Pancreas (tissue), 10 donors: ENCODE measurements around the gene RAI14. TPM values are rescaled to one million over a fixed set of nuclear protein-coding genes. Genes with fewer than 3 reads are reported as not detected.
A peak's percentile ranks its signal among the peaks of the same experiment; 100 is the strongest.

Source experiments
- ATAC-seq, 4 donors: fragments of 200-7000 bp; cut with Tn5 transposase; one replicate each; pipeline versions ENCODE4 v1.8.0 to v1.9.1; 2020; ENCODE audit warnings: mild to moderate bottlenecking in 4 of 4, moderate library complexity in 4 of 4
- DNase-seq, 6 donors: peaks; one replicate each; pipeline ENCODE4 v3.0.0-alpha.2; 2020
- FAIRE-seq: peaks from 2 replicates; lab custom pipeline; 2012; peaks lifted over from hg19 to GRCh38; lab: Jason Lieb, UNC
- H3K27ac ChIP-seq, 4 donors: fragments of 200-600 bp; sonication (generic); 1 replicate in 3 of 4; 2 replicates in 1 of 4; pipeline versions ENCODE4 v1.5.0 to v1.8.0; 2020
- H3K27me3 ChIP-seq, 4 donors: fragments of 200-600 bp; one replicate each; pipeline ENCODE4 v1.8.0; 2021
- H3K36me3 ChIP-seq, 3 donors: fragments of 200-600 bp; sonication (generic) in 1 of 3; one replicate each; pipeline versions ENCODE4 v1.5.0 to v1.8.0; 2020 to 2021
- H3K4me1 ChIP-seq, 3 donors: fragments of 200-600 bp; one replicate each; pipeline ENCODE4 v1.8.0; 2021
- H3K4me3 ChIP-seq, 4 donors: fragments of 200-600 bp; sonication (generic) in 2 of 4; one replicate each; pipeline versions ENCODE4 v1.5.0 to v1.8.0; 2020 to 2021
- H3K9me3 ChIP-seq, 4 donors: fragments of 200-600 bp; one replicate each; pipeline ENCODE4 v1.8.0; 2021
- WGBS, 2 donors: extraction: QIAGEN DNeasy Blood & Tissue Kit; methylation state at CpG; one replicate each; pipeline ENCODE4 v1.1.7; 2013; 5-methylcytosine and 5-hydroxymethylcytosine counted together
- intact Hi-C, 3 donors: fragments of 100-400 bp; cut with DNase I; formaldehyde crosslinking; loops; one replicate each; pipeline versions ENCODE4 v1.11.1 to v1.14.2; 2022
- polyA plus RNA-seq, 2 donors: library from polyadenylated mRNA; stranded (reverse); fragments of 200-250 nt; gene quantifications; one replicate each; pipeline ENCODE4 v1.2.3, GENCODE V29; 2013
- total RNA-seq, 6 donors: library from RNA; stranded (reverse); fragmentation: NEBNext Ultra II Directional in 4 of 6; extraction: Animal tissue kit (Norgen Biotek cat#: 25700) in 4 of 6; gene quantifications; one replicate each; pipeline versions ENCODE4 v1.2.1 to v1.2.4, GENCODE V29; 2021 to 2023
- TF ChIP-seq, protein P1 (sequence below), 4 donors: fragments of 200-600 bp; sonication (generic) in 3 of 4; IDR thresholded peaks; one replicate each; pipeline versions ENCODE4 v1.5.0 to v1.8.0; 2021; ENCODE audit warnings: antibody characterized with exemption in 4 of 4
- donor health status: healthy with polysubstance abuse.
- donor health status: DM: no; HTN: no; CAD: no; lungs with moderate emphysema.
- donor health status: DM: no; HTN: no; CAD: no.
- donor health status: control.
- donor health status: control.
- donor health status: Bipolar disorder and iron deficiency.
- donor health status: DM: yes; HTN: yes; CAD: no.
- donor health status: DM: no; HTN: no; CAD: no.
- donor health status: DM: no; HTN: no; CAD: no.
- donor health status: DM: yes; HTN: yes; CAD: no.

RAI14 gene
- total and polyA plus RNA-seq, 8 donors = 5.4 to 25.1 (median 14.9) TPM

DNA sequence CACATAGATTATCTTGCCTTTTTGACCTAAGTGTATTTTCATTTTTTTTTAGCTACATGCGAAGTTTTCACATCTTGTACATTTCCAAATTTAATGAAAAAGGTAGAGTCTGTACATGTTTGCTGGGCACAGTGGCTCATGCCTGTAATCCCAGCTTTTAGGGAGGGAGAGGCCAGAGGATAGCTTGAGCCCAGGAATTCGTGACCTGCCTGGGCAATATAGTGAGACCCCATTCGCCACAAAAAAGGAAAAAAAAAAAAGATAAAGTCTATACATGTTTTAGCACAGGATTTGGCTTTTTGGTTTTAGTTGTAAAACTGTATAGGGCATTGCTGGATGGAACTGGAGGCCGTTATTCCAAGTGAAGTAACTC lies 28.8 kb downstream of the RAI14 start:
- no peaks in the 10 kb centered on the region for H3K27me3 ChIP-seq
- H3K27ac ChIP-seq = peak overlapping the region in 1 of 4 donors; percentile 34
- no peak for FAIRE-seq
- no peak for DNase-seq
- no peak for ATAC-seq
- no peaks in the 10 kb centered on the region for H3K36me3 ChIP-seq
- H3K4me1 ChIP-seq = peaks cover 10 to 40% (median 17%) of the 10 kb centered on the region in 3 donors
- 94% methylated on average over 4 of the region's 4 CpGs for WGBS, 2 donors
- TF ChIP-seq, protein P1, sequence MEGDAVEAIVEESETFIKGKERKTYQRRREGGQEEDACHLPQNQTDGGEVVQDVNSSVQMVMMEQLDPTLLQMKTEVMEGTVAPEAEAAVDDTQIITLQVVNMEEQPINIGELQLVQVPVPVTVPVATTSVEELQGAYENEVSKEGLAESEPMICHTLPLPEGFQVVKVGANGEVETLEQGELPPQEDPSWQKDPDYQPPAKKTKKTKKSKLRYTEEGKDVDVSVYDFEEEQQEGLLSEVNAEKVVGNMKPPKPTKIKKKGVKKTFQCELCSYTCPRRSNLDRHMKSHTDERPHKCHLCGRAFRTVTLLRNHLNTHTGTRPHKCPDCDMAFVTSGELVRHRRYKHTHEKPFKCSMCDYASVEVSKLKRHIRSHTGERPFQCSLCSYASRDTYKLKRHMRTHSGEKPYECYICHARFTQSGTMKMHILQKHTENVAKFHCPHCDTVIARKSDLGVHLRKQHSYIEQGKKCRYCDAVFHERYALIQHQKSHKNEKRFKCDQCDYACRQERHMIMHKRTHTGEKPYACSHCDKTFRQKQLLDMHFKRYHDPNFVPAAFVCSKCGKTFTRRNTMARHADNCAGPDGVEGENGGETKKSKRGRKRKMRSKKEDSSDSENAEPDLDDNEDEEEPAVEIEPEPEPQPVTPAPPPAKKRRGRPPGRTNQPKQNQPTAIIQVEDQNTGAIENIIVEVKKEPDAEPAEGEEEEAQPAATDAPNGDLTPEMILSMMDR (IDR thresholded peaks at IDR 0.05) = no peak
- no peaks in the 10 kb centered on the region for H3K9me3 ChIP-seq
- intact Hi-C loops = no loop called here
- no peak overlapping the region for H3K4me3 ChIP-seq

DNA sequence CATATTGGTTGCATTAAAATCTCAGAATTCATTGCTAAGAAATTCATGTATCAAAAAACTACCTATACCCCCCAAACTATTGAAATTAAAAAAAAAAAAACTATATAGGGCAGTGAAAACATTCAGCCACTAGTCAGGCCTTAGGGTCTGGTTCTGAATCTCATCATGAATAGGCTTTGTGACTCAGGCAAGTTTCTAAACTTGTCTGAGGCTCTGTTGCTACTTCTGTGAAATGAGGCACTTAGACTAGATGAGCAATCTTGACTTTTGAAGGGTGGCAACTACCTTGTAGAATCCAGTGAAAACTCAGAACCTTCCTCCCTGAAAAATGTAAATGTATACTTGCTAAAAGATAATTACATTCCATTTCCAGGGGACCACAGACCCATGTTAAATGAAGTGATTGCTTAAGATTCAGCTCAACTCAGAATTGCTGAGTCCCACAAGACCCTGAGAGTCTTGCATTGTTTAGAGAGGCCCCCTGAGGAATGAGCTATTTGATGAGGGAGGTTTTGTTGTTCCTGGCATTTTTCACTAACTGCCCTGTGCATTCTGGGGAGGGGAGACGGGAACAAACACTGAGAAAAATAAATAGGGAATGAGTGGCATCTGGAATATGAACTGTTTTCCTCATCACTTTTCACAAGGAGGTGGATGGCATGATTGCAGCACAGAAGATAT lies 29.5 kb downstream of the RAI14 start:
- TF ChIP-seq, protein P1 (IDR thresholded peaks at IDR 0.05) = no peak
- DNase-seq = no peak
- Histone ChIP-seq H3K4me3 (no peak overlapping the region), H3K27me3 (no peaks in the 10 kb centered on the region), H3K27ac (peak overlapping the region in 2 of 4 donors; percentile 30 to 90), H3K36me3 (no peaks in the 10 kb centered on the region), H3K9me3 (no peaks in the 10 kb centered on the region), H3K4me1 (peaks cover 10 to 40% (median 17%) of the 10 kb centered on the region in 3 donors)
- no peak for ATAC-seq
- no peak for FAIRE-seq
- WGBS, 2 donors = 30 to 40% methylated on average over 1 of the region's 1 CpG
- intact Hi-C loops = no loop called here

DNA sequence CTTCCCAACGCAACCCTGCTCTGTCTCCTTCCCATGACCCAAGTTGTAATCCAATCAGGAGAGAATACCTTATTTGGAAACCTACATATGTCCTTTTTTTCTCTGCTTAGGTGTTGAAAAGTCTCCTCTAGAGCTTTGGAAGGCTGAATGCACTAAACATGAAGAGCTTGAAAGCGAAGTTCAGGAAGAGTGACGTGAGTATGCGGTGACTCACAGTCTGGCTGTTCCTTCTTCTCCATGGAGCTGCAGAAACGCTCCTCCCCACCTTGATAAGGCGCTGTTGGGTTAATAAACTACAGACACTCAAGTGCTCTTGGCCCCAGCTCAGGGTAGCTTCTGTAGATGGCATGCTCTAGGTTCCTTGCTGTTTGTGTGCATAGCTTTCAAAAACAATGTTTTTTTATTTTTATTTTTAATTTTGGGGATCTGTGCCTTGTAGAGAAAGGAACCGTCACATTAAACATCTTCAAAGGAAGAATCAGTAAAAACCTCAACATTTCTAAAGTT lies 30.7 kb downstream of the RAI14 start:
- H3K27ac ChIP-seq = peak overlapping the region; percentile 61 to 90 (median 68)
- ATAC-seq (peak; percentile 94 to 98 (median 97)), FAIRE-seq (peak; percentile 87), DNase-seq (peak in 4 of 6 donors; percentile 80 to 89 (median 88))
- H3K27me3 ChIP-seq = no peaks in the 10 kb centered on the region
- H3K9me3 ChIP-seq = no peaks in the 10 kb centered on the region
- H3K4me1 ChIP-seq = peaks cover 10 to 40% (median 17%) of the 10 kb centered on the region in 3 donors
- TF ChIP-seq, protein P1 (IDR thresholded peaks at IDR 0.05) = no peak
- H3K36me3 ChIP-seq = no peaks in the 10 kb centered on the region
- peak overlapping the region in 2 of 4 donors; percentile 29 to 34 for H3K4me3 ChIP-seq
- intact Hi-C loops = no loop called here
- WGBS, 2 donors = 10 to 12% methylated on average over 7 of the region's 7 CpGs

DNA sequence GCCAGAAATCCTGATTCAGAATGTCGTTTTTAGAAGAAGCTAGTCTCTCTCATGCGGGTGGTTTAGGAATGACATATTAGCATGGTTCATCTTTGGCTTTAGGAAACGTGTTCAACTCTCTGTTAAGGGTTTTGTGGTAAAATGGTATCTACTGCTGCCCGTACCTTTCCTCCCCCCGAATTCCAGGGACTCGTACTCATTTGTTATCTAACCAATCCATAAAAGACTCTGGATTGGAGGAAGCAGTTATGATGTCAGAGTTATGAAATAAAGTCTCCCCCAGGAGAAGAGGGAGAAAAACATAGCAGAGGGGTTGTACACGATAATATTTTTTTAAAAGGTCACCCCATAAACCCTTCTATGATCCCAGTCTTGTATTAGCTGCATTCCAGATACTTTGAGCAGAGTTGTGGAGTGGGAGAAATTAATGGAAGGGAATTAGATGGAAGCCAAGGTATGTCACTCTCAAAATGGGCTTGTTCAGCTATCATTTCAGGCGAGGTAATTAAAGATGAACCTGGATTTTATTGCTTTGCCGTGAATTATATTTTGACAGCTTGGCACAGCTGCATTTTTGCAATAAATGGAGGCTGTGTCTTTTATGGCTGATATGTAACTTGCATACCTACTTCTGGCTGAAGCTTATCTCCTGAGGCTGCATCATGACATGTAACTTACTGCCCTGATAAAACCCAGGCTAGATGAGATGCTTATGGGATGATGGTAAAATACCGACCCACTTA lies 31.3 kb downstream of the RAI14 start:
- intact Hi-C loops = no loop called here
- TF ChIP-seq, protein P1 (IDR thresholded peaks at IDR 0.05) = no peak
- Histone ChIP-seq H3K9me3 (no peaks in the 10 kb centered on the region), H3K4me1 (peaks cover 10 to 40% (median 17%) of the 10 kb centered on the region in 3 donors), H3K27me3 (no peaks in the 10 kb centered on the region), H3K36me3 (no peaks in the 10 kb centered on the region), H3K4me3 (peak overlapping the region in 2 of 4 donors; percentile 29 to 34), H3K27ac (peak overlapping the region; percentile 1 to 90 (median 41))
- FAIRE-seq = no peak
- WGBS, 2 donors = 24 to 26% methylated on average over 10 of the region's 10 CpGs
- peak in 1 of 6 donors; percentile 12 for DNase-seq
- peak; percentile 24 to 53 (median 44) for ATAC-seq
